GM19452 (cell line): Measurements from ENCODE around the gene SUGCT.
"Not testable (repeated sequence)": the region's sequence is repeated elsewhere in the genome, so short reads cannot be mapped to it uniquely, and the experiment has no call there.

Experiments
- ATAC-seq: cut with Tn5 transposase; IDR thresholded peaks from one replicate; pipeline ENCODE4 v1.9.1; 2021; ENCODE audit not compliant: unreplicated experiment

SUGCT gene

DNA sequence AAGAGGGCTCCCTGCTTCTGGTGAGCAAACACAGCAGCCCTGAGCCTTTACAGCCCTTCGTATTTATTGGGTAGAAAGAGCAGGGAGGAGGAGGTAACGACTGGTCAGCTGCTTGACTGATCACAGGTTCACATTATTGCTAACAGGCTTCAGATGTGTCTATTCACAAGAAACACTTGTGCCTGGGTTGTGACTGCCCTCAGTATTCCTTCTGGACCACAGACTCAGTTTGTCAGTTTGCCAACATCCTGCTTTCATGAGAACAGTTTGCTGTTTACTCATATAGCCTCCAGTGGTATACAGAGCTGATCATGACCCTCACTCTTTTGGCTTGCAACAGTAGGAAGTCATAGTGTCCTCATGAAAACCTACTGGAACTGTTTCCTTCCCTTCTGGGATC, 467.5 kb downstream of the SUGCT start:
- not testable (repeated sequence) for ATAC-seq

DNA sequence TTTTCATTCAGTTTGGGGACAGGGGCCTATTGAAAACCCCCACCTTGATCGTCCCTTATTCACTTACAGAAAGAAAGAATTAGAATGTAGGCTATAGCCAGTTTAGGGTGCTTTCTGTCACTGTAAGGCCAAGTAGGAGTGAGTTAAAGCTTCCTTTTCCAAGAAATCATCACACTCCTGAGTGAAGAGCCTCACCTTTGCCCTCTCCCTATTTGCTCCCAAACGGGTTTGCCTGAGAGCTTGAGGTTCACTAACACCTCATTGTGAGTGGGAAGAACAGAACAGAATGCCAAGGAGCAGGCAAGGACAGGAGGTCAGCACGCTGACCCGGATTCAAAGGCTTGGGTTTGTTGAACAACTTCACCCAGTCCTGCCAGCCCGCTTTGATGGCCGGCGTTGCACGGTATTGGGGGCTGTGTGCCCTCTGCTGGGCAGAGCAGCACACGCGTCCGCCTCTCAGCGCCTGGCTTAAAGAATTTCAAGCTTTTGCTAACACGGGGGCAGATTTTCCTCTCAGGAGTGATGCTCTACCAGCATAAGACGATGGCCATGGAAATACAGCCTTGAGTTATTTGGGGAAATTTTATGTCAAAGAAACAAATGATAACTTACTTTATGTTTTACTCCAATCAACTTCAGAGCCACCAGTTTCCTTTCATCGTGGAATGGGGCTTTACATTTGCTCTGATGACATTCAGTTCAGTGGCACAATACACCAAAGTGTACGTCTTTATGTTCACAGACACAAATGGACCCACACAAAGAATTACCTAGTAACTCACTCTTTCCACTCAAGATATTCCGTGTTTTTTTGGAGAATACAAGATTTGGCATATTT, 470.0 kb downstream of the SUGCT start:
- ATAC-seq, result peak; percentile 80

DNA sequence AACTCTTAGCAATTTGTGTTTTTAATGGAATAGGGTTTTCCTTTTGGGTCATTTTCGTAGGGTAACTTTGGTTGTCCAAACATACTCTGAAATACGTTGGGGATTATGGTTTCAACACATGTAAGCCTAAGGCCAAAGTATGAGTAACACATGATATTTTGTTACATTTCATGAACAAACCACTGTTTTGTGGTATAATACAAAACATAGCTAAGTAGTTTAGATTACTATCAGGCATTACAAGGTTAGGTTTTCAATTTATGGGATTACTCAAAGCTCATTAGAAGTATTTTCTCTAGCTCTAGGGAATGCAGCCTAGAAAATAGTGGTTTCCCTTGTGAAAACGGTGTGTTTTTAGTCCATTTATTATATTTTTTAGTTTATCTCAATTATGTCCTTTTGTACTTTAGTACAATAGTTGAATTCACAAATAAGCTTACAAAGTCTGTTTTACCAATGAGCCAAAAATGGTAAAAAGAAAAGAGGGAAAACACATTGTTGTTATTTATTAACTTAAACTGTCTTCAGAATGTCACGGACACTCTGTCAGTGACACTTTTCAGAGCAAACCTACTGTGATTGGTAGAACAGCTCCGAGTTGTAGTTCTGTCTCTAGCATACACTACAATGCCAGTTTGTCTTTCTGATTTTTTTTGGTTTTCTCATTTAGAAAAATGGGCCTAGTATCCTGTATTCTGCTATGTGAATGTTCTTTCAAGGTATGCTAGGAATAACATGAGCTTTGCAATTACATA, 473.7 kb downstream of the SUGCT start:
- ATAC-seq, result no peak

DNA sequence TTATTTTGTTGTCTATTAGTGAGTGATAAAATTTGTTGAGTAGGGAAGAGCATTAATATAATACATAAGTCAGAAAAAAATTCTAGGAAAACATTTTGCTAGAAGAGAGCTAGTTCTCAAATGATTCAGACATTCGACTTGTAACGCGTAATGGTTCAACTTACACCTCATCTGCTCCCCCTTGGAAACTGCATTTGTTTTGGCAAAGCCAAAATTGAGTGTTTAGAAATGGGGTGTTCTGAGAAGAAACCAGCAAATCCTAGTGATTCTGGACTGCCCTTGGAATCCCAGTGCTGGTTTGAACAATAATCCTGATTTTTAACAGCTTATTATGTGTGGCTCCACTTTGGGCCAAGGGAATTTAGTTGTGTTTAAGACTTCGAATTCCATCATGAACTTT, 475.7 kb downstream of the SUGCT start:
- no peak for ATAC-seq

DNA sequence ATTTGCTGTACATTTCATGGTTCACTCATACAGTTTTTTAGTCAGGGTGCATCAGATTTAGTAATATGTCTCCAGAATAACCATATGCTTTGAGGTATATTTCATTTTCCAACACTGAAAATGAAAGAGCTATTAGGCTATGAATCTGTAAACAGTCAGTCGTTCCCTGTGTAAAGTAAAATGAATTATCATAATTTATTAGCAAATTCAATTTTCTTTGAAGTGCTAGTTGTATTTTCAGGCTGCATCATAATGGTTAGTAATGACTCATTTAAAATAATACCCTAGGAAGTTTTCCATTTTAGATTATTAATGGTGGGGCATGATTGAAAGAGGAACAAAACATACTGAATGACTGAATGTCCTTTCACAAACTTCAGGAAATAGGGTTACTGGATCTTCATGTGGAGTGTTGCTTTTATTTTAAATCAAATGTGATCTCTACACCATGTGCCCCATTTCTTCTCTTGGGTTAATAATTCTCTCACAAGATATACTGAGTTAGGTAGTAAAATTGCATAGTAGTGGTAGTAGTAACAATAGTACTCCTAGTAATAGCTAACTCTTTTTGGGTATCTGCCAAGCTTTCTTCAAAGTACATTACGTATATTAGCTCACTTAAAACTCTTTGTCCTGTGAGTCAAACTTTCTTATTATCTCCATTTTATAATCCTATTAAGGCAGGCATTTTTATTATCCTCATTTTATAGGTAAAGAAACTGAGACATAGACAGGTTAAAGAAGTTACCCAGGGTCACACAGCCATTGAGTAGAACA, 476.5 kb downstream of the SUGCT start:
- no peak for ATAC-seq

DNA sequence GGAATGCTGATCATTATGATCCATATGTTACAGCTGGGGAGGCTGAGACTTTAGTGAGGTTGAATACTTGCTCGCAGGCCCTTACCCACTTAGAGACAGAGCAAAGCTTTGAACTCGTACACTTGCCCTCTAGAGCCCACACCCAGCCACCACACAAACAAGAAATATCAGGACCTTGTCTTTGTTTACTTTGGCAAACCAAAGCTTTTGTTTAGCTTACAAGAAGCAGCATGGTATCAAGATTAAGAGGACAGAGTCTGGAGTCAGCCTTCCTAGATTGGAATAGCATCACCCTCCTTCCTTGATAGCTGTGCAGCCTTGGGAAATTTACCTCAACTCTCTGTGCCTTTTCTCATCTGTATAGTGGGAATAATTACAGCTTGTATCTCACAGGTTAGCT, 477.5 kb downstream of the SUGCT start:
- ATAC-seq, result no peak

DNA sequence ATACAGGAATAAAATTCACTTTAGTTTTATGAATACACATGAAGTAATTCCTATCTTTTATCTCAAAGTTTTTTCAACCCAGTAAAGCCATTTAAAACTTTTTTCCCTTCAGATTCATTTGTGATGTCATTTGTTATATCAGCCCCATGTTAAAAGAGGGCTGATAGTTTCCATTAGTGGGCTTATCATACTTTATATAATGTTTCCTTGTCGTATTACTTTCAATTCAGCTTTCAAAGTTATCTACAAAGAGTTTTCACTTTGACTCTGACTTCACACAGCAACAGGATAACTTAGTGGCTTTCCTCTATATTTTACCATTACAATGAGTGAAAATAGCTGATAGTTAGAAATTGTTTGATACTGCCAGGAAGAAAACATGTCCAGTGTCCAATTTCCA, 484.8 kb downstream of the SUGCT start:
- no peak for ATAC-seq

DNA sequence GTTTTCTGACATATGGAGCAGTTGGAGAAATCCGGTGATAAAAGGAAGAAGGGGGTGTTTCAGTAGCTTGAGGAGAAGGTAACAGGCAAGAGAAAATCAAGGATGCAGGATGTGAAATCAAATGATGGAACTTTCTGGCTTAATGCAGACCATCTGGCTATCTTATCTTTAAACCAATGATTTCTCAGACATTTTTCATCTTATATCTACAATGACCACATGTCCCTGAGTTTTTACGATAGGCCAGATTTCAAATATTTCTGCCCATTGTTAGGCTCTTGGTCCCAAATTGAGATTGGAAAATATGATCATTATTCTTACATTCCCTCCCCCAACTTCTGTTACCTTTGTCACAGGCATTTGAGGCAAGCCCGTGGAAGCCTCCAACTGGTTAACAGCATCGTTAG, 486.8 kb downstream of the SUGCT start:
- ATAC-seq, result no peak

DNA sequence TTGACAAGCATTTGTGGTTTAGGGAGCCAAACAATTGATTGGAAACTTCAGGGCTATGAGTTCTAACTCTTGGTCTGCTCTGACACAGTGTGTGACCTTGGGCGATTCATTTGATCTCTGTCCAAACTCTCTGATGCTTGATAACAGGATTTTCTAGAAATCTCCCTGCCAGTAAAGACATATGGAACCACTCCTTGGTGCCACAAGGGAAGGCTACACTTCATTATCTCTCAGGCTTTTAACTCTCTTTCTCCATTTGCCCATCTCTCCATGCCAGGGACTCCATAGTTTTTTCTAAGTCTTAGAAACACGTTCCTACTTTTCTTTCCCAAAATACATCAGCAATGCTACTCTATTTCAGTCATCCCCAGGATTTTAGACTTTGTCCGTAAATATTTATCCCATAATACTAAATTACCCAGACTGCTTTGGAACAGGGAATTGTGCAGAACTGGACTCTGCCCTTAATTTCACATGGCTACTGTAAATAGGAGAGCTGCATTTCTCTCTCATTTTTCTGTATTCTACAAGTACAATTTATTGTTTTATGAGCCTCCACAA, 488.2 kb downstream of the SUGCT start:
- ATAC-seq, result no peak

DNA sequence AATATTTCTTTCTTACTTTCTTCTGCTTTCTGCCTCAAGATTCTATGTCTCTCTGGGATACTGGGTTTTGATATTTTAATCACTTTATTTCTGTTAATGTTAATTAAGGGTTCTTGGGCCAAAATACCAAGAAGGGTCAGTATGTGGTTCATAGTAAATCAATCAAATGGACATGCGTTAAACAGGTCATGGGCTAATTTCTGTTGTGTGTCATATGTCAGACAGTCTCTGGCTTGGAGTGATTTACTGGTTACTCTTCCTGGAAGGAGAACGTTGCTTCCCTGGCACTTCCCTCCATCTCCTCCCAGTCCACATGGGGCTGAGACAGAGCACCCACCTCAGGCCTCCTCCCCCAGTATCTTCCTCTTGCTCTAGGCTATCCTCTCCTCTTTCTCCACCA, 489.1 kb downstream of the SUGCT start:
- ATAC-seq, result no peak

DNA sequence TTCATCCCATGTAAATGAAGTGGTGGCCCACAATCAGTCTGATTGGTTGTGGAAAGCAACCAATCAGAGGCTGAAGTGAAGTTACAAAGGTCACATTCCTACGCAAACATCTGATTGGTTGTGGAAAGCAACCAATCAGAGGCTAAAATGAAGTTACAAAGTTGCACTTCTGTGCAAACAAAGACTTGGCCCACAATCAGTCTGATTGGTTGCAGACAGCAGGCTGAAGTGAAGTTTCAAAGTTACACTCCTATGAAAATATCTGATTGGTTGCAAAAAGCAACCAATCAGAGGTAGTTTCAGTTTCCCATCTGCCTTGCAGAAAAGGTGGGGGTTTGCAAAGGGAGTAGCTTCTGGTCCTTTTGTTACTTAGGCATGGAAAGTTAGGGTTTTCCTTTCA, 492.6 kb downstream of the SUGCT start:
- ATAC-seq, result not testable (repeated sequence)

DNA sequence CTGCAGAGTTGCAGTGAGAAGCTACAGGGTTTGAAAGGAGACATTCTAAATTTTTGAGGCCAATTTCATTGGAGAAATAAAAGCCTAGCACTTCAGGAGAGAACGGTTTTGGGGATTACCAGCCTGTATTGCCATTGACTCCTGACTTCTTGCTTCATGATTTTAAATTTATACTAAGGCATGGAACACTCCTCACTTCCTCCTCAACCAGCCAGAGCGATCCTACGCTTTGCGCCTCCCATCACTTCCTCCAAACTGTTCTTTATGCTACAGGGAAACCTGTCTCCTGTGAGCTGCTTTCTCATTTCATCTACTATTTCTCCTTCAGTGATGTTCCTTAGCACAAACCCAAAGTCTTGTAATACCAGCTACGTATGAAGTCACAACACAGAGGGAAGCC, 495.1 kb downstream of the SUGCT start:
- ATAC-seq, result no peak

DNA sequence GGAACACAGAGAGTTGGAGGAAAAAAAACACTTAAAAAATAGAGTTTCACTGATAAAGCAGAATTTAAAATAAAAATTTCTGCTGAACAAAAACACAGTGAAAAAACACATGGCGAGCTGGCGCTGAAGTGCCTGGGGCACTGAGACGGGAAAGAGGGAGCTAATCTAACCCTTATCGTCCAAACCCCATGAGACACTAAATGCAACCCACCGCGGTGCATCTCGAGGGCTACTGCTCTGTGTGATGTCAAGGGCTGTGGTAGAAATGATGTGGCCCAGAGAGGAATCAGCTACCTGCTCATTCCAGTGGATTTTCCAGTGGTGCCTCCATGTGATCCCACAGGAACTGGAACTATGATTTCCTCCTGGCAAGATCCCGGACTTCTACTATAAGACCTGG, 499.3 kb downstream of the SUGCT start:
- no peak for ATAC-seq

DNA sequence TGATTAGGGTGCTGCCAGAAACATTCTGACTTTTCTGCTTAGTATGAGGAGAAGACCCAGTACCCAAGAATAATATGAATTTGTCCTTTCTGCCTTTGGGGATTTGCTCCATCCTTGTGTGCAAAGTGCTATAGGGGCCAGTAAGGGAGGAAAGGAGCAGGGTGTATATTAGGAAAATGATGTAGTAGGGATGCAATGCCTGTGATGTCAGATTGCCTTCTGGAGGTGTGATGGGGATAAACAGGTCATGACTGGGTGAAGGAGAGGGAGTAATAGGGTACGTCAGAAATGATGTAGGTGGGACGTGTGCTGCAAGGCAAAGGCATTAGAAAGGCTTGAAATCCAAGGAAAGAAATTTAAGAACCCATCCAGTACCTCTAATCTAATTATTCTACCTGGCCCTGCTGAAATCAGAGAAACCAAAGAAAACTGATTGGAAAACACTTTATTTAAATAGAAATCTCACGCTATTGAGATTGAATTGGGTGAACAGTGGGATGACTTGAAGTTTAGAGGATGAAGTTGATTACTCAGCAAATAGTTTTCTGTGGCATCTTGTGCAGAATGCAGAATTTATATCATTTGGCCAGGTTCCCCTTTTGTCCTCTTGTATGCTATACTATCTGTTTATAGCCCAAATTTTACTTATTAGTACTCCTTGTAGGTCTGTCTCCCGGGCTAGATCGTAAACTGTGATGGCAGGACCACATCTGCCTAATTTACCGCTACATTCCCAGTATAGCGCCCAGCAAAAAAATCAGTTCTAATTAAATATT, 503.9 kb downstream of the SUGCT start:
- no peak for ATAC-seq

DNA sequence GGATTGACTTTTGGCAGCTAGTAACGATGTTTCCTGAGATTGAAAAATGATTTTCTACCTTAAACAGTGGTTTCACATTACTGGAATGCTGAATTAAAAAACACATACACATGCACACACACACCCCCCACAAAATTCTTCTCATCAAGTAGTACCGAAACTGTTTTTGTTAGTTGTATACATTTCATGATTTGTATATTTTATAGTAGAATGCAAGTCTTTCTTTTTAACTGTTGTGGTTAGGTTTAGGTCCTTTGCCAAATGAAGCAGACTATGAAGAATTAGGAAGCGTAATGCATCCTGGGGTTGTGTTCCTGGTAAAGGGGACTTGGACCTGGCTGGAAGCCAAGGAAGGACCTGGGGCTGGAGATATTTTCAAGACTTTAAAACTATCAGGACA, 505.8 kb downstream of the SUGCT start:
- no peak for ATAC-seq

DNA sequence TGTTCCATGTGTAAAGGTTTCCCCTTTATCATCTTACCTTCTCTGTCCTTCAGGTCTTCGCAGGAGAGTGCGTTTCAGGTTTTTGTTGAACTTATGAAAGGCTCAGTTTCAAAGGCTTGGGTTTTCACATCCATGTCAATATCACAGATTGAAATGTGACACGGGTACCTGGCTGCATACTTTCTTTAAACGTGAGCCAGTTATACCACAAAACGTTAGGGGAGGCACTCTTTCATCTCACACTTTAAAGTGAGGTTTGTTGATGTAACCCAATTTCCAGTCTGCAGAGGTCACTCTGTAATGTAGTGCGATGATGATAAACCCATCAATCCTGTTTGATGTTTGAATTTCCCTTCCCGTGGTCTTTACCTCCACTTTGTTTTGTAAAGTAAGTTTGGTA, 506.9 kb downstream of the SUGCT start:
- no peak for ATAC-seq

DNA sequence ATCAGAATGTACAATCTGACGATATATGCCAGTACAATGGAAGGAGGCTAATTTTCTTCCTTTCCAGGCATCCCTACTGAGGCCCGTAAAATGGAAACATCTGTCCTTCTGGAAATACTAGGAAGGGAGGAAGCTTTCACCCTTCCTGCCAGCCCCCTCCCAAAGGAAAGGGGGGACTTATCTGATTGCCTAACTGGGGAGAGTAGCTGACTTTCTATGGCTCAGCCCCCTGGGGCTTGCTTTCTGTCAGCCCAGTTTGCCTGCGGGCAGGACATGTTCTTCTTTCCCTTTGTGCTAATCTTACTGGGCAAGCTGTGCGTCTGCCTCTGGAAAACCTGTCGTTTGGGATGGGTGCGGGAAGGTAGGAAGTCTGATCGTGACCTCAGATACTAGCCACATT, 508.9 kb downstream of the SUGCT start:
- no peak for ATAC-seq

DNA sequence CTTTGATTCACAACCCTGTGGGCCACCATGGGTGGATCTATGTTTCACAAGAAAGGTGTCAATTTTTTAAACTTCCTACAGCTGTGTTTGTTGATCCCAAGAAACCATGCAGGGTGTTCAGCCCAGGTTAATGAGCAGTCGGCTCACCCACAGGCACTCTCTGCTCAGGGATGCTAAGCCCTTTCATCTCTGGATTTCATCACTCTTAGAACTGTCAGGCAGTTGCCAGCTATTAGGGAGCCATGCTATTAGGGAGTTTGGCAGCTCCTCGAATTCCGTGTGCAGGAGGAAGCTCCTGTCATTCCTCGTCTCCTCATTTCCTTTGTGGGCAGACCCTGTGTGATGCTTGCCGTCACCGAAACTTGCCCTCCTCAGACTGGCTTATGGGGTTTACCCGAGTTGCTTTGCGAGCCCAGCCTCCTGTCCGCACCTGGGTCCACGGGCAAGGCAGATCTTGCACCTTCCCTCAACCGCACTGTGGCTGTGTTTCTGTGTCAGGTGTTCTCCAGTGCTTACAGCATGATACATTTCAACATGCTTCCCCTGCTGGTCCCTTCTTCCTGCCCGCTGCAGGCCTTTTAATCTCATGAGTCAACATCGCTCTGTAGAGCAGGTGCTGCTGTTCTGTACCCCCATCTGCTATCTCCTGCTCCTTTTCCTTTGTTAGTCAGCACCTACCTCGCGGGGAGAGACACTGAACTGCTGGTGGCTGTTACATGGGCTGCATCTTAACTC, 509.8 kb downstream of the SUGCT start:
- ATAC-seq, result no peak

DNA sequence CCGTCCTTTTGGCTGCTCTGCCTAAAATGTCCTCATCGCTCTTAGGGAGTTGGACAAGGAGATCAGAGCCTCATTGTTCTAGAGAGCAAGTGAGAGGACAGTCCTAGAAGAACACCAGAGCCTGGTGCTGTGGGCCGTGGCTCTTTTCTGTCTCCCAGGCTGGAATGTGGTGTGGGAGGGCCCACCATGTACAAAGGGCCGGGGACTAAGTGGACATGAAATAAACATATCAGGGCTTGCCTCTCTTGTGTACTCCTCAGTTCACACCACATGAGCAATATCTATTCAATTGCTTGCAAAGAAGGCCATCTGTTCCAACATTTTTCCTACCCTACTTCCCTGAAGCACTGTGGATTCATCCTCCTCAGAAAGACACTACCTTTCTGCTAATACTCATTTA, 510.4 kb downstream of the SUGCT start:
- ATAC-seq, result no peak

DNA sequence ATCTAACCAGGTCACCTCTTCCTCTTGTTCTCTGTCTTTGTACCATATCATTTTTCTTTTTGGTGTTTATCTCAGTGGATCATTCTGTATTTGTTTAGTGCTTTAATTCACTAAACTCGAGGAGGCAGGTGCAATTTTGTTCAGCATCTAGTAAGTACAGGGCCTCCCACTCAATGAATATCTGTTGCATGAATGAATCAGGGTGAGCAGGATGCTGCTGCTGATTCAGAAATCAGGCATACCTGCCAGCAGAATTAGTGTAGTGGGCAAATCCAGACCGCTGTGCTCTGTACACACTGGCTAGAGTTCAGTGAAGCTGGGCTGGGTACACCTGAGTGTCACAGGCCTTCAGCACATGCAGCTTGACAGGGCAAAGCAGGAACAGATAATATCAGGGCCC, 511.9 kb downstream of the SUGCT start:
- no peak for ATAC-seq
